ENCODE measurements around the gene C1orf226. TPM values are rescaled to one million over a fixed set of nuclear protein-coding genes. Genes with fewer than 3 reads are reported as not detected.

Gene C1orf226
- total RNA-seq, 1 experiment from 2014 or later = 1.9 TPM

DNA sequence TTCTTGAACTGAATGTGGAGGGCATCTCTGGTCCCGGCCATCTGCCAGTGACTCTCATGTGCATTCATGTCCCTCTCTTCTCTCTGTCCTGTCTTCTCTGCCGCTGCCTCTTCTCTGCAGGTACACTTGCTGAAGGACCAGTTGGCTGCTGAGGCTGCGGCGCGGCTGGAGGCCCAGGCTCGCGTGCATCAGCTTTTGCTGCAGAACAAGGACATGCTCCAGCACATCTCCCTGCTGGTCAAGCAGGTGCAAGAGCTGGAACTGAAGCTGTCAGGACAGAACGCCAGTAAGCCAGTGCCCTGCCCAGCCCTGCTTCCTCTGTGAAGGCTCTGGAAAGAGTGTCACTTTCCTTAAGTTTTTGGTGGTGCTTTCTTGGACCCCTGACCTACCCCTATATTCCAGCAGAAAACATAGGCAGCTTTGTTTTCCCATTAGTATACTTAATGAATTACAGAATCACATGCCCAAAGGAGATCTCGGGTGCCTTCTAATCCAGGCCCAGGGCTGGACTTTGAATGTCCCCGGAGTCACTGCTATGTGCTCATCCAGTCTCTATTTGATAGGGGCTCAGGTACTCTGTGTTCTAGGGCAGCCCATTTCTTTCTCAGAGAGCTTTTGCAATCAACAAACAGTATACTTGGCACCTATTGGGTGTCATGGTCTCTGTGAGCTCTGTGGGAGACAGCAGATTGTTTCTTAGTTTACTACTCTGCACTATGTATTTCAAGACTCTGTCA is 16.1 kb upstream of the C1orf226 start:
- DNase-seq (ENCODE audit: low spot score) = no peak

DNA sequence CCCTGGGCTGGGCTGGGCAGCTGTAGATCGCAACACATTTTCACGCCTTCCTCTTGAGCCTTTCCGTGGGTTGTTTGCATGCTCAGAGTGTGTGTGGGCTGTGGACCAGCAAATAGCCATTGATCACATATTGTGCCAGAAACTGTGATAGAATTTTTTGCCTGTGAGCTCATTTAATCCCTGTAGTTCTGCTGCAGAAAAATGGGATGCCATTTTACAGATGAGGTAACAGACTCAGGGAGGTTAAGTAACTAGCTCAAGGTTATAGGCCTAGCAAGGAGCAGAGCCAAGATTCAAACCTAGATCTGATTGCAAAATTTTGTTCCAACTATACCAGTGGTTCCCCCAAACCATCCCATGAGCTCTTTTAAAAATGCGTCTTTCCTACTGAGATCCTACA is 15.4 kb upstream of the C1orf226 start:
- DNase-seq (ENCODE audit: low spot score) = no peak

DNA sequence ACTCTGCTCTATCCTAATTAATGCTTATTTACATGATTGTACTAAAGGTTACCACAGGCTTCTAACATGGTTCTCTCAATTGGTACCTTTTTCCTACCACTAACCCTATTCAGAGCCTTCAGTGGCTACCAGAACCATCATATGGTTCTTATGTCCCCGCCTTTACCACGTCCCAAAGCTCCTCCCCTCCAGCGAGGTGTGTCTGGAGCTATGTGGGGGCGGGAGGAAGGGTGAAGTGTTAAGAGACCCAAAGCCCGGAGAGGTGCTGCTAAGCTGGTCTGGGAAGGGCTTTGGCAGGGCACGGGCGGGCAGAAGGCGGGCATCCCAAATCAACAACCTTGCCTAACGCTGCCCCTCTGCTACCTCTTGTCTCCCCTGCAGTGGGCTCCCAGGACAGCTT is 14.9 kb upstream of the C1orf226 start:
- no peak for DNase-seq (ENCODE audit: low spot score)

DNA sequence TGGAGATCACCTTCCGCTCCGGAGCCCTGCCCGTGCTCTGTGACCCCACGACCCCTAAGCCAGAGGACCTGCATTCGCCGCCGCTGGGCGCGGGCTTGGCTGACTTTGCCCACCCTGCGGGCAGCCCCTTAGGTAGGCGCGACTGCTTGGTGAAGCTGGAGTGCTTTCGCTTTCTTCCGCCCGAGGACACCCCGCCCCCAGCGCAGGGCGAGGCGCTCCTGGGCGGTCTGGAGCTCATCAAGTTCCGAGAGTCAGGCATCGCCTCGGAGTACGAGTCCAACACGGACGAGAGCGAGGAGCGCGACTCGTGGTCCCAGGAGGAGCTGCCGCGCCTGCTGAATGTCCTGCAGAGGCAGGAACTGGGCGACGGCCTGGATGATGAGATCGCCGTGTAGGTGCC is 14.5 kb upstream of the C1orf226 start:
- DNase-seq (ENCODE audit: low spot score) = no peak

DNA sequence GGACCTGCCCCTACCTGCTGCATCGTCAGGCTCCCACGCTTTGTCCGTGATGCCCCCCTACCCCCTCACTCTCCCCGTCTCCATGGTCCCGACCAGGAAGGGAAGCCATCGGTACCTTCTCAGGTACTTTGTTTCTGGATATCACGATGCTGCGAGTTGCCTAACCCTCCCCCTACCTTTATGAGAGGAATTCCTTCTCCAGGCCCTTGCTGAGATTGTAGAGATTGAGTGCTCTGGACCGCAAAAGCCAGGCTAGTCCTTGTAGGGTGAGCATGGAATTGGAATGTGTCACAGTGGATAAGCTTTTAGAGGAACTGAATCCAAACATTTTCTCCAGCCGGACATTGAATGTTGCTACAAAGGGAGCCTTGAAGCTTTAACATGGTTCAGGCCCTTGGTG is 13.8 kb upstream of the C1orf226 start:
- DNase-seq (ENCODE audit: low spot score) = no peak

DNA sequence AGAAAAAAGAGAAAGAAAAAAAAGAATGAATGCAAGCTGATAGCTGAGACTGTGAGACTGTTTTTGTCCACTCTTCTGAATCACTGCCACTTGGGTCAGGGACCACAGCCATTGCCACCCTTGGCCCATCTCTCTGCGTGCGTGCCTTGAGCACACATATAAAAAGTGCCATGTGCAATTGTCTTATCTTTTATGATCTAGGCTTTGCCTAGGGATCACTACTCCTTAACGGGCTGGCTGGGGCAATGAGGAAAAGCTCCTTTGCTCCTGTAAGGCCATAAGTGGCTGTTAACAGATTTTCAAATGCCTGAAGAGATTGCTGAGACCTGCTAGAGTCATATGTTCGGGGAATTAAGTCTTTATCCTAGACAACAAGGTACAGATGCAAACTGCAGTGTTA is 13.1 kb upstream of the C1orf226 start:
- no peak for DNase-seq (ENCODE audit: low spot score)

DNA sequence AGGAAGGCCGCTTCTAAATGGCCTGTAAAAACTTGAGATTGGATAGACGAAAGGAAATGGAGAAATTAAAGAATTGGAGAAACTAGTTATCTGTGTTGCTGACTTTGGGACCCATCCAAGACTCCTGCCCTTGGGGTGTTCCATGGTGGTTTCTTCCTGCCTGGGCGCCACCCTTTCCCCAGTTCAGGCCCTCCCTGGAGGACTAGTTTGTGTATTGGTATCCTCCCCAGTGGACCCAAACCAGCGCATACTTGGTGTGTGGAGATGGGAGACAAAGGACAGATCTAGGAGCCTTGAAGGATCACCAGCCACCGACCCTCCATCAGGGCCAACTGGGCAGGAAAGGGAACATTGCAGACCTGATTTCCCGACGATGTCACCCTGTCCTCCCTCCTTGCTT is 12.0 kb upstream of the C1orf226 start:
- DNase-seq (ENCODE audit: low spot score) = no peak

DNA sequence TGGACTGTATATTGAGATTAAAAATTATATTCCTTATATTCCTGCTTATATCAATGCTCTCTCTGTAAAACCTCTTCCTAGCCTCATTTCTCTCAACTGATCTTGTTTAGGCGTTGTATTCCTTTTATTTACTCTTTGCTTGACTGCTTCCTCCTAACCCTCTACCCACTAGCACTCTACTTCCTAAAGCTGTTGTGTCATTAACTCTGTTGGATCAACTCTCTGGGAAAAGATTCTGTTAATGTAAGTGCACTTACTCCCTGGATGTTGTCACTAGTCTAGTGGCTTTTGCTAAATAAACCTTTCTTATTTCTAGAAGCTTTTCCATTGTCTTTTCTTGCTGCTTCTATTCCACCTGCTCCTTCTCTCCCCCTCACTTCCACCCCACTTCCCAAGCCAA is 11.4 kb upstream of the C1orf226 start:
- DNase-seq (ENCODE audit: low spot score) = no peak

DNA sequence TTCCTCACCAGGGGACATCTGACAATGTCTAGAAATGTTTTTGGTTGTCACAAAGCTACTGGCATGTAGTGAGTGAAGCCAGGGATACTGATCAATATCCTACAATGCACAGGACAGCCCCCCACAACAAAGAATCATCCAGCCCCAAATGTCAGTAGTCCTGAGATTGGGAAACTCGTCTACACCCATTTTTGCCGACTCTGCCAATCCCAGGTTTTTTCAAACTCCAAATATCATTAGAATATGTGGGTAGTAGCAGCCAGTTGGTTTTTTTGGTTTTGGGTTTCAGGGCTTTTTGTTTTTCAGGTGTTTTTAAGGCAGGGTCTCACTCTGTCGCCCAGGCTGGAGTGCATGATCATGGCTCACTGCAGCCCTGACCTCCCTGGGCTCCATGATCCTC is 10.8 kb upstream of the C1orf226 start:
- DNase-seq (ENCODE audit: low spot score) = no peak

DNA sequence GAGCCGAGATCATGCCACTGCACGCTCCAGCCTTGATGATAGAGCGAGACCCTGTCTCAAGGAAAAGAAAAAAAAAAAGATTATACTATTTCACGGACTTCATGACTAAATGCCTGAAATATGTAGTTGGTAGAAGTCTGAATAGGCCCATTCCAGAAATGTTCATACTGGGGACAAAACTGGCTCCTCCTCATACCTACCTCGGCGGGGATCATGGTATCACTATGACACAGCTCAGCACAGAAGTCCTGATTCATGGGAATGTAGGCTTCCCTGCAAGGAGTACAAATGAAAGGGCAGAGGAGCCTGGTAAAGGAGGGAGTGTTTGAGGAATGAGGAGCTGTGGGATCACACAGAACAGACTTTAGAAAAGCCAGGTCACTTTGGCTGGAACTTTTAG is 9.9 kb upstream of the C1orf226 start:
- peak; percentile 64 for DNase-seq (ENCODE audit: low spot score)

DNA sequence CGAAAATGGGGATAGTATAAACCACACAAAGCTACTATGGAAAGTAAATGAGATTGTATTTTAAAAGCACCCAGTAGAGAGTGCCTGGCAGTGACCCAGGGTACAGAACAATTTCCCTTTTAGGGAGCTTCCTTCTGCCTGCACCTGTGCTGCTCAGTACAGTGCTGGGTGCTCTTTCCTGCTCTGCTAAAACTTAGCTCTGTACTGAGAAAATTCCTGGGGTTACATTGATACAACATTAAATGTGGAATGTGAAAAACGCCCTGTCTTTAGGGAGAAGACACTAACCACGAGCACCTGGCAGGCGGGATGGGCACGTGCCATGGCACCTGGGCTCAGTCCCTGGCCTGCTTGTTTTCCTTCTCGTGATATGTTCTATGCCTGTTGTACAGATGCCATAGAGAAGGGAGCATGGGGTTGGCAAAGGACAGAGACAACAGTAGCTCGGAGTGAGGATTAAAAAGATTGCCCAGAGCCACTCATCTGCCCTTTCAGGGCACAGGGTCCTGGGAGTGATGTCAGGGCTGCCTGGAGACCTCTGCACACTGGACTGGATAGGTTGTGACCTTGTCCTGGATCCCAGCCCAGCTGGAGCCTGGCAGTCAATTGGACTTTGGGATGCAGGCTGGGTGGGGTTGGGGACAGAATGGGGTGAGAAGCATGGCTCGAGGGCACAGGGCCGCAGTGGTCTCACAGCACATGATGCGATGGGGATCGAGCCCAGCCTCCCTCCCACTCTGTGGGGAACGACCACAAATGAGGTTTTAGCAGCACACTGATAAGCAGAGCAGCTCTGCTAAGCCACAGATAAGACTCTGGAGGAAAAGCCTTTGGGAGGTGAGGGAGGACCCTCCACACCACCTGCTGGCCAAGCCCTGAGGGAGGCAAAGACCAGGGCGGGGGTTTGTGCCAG is 9.1 kb upstream of the C1orf226 start:
- DNase-seq (ENCODE audit: low spot score) = peak; percentile 72

DNA sequence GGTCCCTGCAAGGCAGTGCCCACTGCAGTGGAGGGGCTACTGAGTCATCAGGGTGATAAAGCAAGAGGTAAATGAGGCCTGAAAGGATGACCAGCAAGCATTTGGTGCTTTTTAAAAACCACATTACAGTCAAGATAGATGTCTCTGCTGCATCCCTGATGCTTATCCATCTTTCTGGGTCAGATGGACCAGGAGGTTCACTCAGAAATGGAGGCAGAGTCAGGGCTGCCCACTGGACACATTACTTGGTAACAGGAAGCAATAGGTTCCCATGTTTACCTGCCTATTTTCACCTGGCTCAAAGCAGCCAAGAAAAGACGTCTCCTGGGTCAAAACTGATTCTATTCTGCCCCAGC is 8.5 kb upstream of the C1orf226 start:
- no peak for DNase-seq (ENCODE audit: low spot score)

DNA sequence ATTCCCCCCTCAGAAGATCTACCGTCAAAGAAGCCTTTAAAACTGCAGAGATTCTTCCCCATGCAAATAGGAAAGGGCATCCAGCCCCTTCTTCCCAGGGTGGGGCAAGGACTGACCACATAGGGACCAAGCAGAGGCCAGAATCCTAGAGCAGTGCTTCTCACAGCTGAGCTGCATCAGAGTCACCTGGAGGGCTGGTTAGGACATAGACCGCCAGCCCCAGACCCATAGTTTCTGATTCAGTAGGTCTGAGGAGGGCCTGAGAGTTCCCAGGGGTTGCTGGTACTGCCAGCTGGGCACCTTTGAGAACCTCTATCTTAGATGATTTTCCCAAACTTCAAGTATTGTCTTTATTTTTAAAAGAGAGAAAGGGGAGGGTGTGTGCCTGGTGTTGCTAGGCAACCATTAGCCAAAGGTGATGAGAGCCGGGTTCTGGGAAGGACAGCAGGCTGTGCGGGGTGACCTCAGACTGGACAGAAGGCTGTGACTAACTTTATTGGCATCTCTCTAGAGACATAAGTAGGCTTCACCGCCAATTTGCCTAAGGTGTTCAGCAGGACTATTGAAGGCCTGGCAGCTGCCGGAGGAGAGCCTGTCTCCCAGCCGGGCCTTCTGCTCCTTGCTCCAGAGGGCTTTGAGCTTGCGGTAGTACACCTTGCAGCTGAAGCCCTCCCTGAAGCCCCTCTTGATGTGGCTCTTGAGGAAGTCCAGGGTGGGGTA is 7.8 kb upstream of the C1orf226 start:
- DNase-seq (ENCODE audit: low spot score) = peak; percentile 95

DNA sequence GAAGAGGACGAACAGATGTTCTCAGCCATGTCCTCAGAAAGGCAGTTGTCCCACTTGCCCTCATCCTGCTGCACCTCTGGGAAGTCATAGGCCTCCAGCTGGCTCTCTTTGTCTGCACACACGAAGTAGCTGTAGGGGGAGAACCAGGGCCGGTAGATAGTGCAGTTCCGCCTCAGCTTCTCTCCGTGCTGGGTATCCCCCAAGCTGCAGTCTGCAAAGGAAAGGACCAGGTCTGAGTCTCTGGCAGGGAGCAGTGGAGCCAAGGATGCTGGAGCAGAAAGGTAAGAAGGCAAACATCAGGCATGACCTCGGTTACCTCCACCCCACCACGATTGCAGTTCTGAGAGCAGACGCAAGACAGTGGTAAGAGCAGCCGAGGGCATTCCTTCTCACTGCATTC is 7.1 kb upstream of the C1orf226 start:
- no peak for DNase-seq (ENCODE audit: low spot score)

DNA sequence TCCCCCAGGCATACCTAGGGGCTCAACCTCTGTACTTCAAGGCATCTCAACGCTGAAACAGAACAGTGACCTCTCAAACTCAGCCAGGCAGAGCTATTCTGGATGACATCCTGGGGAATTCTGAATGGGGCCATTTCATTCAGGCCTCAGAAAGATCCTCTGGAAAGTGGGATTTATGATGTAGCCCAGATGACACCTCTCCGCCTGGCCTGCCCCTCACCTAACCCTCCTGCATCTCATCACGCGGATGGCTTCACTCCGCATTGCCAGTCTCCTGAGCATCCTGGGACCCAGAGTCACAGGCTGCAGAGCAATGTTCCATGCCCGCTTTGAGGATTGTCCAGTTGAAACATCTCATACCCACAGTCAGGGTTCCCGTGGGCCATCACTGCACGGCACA is 6.1 kb upstream of the C1orf226 start:
- DNase-seq (ENCODE audit: low spot score) = no peak

DNA sequence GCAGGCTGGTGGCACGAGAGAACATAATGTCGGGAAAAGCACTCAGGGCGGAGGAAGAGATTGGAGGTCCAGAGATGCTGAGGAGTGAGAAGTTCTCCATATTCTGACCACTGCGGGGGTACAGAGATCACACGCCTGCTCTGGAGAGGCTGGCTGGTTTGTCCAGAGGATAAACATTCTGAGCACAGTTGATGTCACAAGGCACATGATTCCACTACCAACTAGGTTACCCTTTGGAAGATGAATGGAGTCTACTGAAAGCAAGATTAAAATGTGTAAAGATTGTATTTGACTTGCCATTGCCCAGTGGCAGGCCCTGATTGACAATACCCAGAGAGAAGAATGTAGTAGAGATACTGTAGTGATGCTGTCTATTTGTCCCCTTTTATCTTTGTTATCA is 4.8 kb upstream of the C1orf226 start, which contains the start of gene SPATA46:
Gene SPATA46, minus strand, starts transcription at position 164 of the 400 bp plus-strand sequence. Its CDS starts 64 bp downstream, at position 100.
- no peak for DNase-seq (ENCODE audit: low spot score)

DNA sequence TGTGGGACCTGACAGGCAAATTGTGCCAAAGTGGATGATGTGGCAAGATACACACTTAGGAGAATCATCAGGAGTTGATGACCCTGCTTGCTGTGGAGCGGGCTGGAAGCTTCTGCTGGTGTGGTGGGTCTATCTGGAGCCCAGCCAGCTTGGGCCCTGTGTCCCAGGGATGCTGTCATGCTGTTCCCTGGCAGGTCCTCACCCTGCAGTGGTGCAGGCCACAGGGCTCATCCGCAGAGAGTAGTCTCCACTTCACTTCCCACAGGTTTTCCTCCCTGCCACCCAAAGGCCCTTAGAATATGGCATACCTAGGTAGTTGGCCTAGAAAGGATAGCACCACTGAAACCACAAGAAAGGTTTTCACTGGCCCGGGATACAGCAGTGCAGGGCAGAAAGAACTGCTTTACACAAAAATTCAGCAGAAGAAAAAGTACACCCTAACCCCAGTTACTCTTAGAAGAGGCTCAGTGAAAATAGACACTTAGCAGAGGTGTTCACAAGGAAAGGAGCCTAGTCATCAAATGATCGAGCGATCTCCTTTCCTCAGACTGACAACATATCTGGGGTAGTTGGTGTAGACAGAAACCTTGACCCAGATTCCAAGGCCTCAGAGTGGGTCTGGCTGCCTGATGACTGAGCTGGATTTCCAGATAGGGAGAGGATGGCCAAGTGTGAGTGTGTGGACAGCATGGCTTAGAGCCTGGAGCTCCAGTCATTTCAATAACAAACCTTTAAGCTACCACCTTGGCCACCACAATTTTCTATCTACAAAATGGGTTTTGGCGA is 1.3 kb upstream of the C1orf226 start:
- no peak for DNase-seq (ENCODE audit: low spot score)

DNA sequence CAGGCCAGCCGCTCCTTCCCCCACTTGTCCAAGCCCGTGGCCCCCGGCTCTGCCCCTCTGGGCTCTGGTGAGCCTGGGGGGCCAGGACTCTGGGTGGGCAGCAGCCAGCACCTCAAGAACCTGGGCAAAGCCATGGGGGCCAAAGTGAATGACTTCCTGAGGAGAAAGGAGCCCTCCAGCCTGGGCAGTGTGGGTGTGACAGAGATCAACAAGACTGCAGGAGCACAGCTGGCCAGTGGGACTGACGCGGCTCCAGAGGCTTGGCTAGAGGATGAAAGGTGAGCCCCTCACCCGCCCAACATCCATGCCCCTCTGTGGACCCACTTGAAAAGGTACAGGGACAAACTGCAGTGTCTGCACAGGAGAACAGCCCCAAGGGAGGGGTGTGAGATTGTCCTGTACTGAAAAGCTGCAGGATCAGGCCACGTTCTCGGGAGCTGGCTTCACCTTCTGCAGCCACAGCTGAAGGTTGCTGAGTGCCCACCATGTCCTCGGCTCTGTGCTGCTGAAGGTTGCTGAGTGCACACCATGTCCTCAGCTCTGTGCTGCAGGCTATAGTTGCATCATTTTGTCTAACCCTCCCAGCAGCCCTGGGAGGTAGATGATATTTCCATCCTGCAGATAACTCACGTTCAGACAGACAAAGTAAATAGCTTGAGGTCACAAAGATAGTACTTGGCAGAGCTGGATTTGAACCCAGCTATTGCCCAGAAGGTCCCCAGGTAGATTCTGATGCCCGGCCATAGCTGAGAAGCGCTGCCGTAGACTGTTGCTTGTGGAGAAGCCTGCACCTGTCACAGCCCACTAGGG is 618 bp downstream of the C1orf226 start:
- DNase-seq (ENCODE audit: low spot score) = no peak

DNA sequence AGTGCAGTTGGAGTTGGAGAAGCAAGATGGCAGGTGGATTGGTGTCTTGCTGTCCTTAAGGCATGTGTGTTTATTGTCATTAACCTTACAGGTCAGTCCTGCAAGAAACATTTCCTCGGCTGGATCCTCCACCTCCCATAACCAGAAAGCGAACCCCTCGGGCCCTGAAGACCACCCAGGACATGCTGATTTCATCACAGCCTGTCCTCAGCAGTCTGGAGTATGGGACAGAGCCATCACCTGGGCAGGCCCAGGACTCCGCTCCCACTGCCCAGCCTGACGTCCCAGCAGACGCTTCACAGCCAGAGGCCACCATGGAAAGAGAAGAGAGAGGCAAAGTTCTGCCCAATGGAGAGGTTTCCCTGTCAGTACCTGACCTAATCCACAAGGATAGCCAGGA is 1.6 kb downstream of the C1orf226 start:
- DNase-seq (ENCODE audit: low spot score) = no peak

DNA sequence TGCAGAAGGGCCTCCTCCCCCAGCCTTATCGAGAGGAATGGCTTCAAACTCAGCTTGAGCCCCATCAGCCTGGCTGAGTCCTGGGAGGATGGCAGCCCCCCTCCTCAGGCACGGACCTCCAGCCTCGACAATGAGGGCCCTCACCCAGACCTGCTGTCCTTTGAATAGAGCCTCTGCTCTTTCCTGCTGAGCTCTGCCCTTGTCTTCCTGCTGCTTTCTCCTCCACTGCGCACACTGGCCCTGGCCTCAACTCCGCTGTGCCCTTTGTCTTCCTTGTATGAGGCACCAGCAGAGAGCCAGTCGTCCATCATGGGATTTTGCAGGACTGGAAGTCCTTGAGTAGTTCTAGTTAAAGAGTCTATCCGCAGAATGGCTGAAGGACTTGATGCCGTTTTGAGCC is 2.0 kb downstream of the C1orf226 start:
- DNase-seq (ENCODE audit: low spot score) = no peak

DNA sequence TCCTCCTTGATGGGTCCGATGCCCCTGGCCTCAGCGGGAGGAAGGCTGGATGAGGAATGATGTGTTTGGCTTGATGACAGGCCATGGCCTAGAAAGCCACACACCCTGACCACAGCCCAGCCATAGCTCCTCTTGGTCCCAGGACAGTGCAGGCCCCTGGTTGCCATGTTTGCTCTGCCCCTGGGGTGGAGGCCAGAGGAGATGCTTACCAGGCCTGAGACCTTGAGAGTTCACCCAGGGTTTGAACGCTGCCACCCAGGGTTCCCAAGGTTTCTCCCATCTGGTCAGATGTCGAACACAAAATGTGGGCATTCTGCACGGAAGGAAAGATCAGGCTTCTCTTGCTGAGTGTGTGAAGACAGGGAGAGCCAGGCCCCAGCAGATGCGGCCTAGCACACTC is 2.6 kb downstream of the C1orf226 start:
- DNase-seq (ENCODE audit: low spot score) = no peak
